IPS DF 6.9 (cell line): ENCODE data around the gene RASAL2.

Experiments
- DNase-seq: peaks from one replicate; pipeline ENCODE4 v3.0.0-alpha.2; 2013; ENCODE audit warnings: low read depth, low spot score
- H3K27ac ChIP-seq: one replicate; pipeline ENCODE4 v1.5.1; 2013; ENCODE audit warnings: low read length, control low read depth
- H3K27me3 ChIP-seq: 2 replicates; pipeline ENCODE4 v1.6.1; 2013; ENCODE audit warnings: mild to moderate bottlenecking, low read length; ENCODE audit not compliant: control insufficient read depth, insufficient read depth
- H3K36me3 ChIP-seq: 2 replicates; pipeline ENCODE4 v1.6.1; 2013; ENCODE audit warnings: low read length; ENCODE audit not compliant: control insufficient read depth, insufficient read depth
- H3K4me1 ChIP-seq: 2 replicates; pipeline ENCODE4 v1.6.1; 2013; ENCODE audit warnings: low read length; ENCODE audit not compliant: control insufficient read depth, insufficient read depth
- H3K4me3 ChIP-seq: 2 replicates; pipeline ENCODE4 v1.5.1; 2013; ENCODE audit warnings: mild to moderate bottlenecking, low read length
- H3K9me3 ChIP-seq: 2 replicates; pipeline ENCODE4 v1.6.1; 2013; ENCODE audit warnings: low read length, inconsistent platforms; ENCODE audit not compliant: control insufficient read depth, insufficient read depth
- WGBS: extraction: QIAGEN DNeasy Blood & Tissue Kit; methylation state at CpG from one replicate; pipeline ENCODE4 v1.1.7; 2013; ENCODE audit warnings: mixed read lengths, missing lambda C conversion rate; ENCODE audit not compliant: insufficient read length, insufficient coverage; 5-methylcytosine and 5-hydroxymethylcytosine counted together

The RASAL2 gene

GRCh38 chr1:178418284-178418955, 324.5 kb downstream of the RASAL2 start:
- no peaks in the 10 kb centered on the region for H3K27me3 ChIP-seq
- H3K36me3 ChIP-seq, result no peaks in the 10 kb centered on the region
- no peaks in the 10 kb centered on the region for H3K4me1 ChIP-seq
- no CpG with 5 or more reads among the region's 1 CpG for WGBS
- no peak overlapping the region for H3K4me3 ChIP-seq
- H3K9me3 ChIP-seq, result no peaks in the 10 kb centered on the region
- DNase-seq, result no peak
- no peak overlapping the region for H3K27ac ChIP-seq

- Histone ChIP-seq H3K4me1 (no peaks in the 10 kb centered on the region), H3K4me3 (no peak overlapping the region), H3K27ac (no peak overlapping the region), H3K9me3 (no peaks in the 10 kb centered on the region), H3K36me3 (no peaks in the 10 kb centered on the region), H3K27me3 (no peaks in the 10 kb centered on the region)
- no CpG with 5 or more reads among the region's 1 CpG for WGBS
- no peak for DNase-seq
Observed at GRCh38 chr1:178434360-178434759, 340.5 kb downstream of the RASAL2 start.

- Histone ChIP-seq H3K27me3 (no peaks in the 10 kb centered on the region), H3K27ac (no peak overlapping the region), H3K4me1 (no peaks in the 10 kb centered on the region), H3K9me3 (no peaks in the 10 kb centered on the region), H3K36me3 (no peaks in the 10 kb centered on the region), H3K4me3 (no peak overlapping the region)
- DNase-seq, result no peak
Observed at GRCh38 chr1:178434899-178435435, 341.1 kb downstream of the RASAL2 start.

GRCh38 chr1:178436899-178437298, 343.0 kb downstream of the RASAL2 start:
- H3K36me3 ChIP-seq, result no peaks in the 10 kb centered on the region
- no peak for DNase-seq
- no peak overlapping the region for H3K4me3 ChIP-seq
- no peak overlapping the region for H3K27ac ChIP-seq
- H3K27me3 ChIP-seq, result no peaks in the 10 kb centered on the region
- no peaks in the 10 kb centered on the region for H3K4me1 ChIP-seq
- WGBS, result no CpG with 5 or more reads among the region's 2 CpGs
- no peaks in the 10 kb centered on the region for H3K9me3 ChIP-seq

- WGBS, result no CpG with 5 or more reads among the region's 2 CpGs
- no peak overlapping the region for H3K4me3 ChIP-seq
Observed at GRCh38 chr1:178438432-178438831, 344.5 kb downstream of the RASAL2 start.

GRCh38 chr1:178442925-178443324, 349.0 kb downstream of the RASAL2 start:
- Histone ChIP-seq H3K4me1 (no peaks in the 10 kb centered on the region), H3K36me3 (peaks cover 4% of the 10 kb centered on the region; the same call in 1 of the 2 replicates), H3K27ac (no peak overlapping the region), H3K27me3 (no peaks in the 10 kb centered on the region), H3K9me3 (no peaks in the 10 kb centered on the region), H3K4me3 (no peak overlapping the region)
- no CpG with 5 or more reads among the region's 3 CpGs for whole genome bisulfite sequencing
- DNase-seq, result no peak

More at GRCh38 chr1:178438432-178438831, 344.5 kb downstream of the RASAL2 start:
- Histone ChIP-seq H3K36me3 (peaks cover 4% of the 10 kb centered on the region; the same call in 1 of the 2 replicates), H3K27me3 (no peaks in the 10 kb centered on the region), H3K27ac (no peak overlapping the region), H3K9me3 (no peaks in the 10 kb centered on the region), H3K4me1 (no peaks in the 10 kb centered on the region)
- no peak for DNase-seq

- no peak for DNase-seq
- no peaks in the 10 kb centered on the region for H3K9me3 ChIP-seq
- no peaks in the 10 kb centered on the region for H3K4me1 ChIP-seq
- 0 out of 2 replicates have a peak, but pooled peaks cover 2% of the 10 kb centered on the region for H3K36me3 ChIP-seq
- no peaks in the 10 kb centered on the region for H3K27me3 ChIP-seq
- no peak overlapping the region for H3K4me3 ChIP-seq
- 100% methylated on average over 1 of the region's 6 CpGs for WGBS
- H3K27ac ChIP-seq, result no peak overlapping the region
Observed at GRCh38 chr1:178450871-178451270, 357.0 kb downstream of the RASAL2 start.

GRCh38 chr1:178451529-178451928, 357.6 kb downstream of the RASAL2 start:
- H3K36me3 ChIP-seq, result 0 out of 2 replicates have a peak, but pooled peaks cover 2% of the 10 kb centered on the region
- H3K27ac ChIP-seq, result no peak overlapping the region
- H3K4me1 ChIP-seq, result no peaks in the 10 kb centered on the region
- H3K9me3 ChIP-seq, result no peaks in the 10 kb centered on the region
- no peak overlapping the region for H3K4me3 ChIP-seq
- DNase-seq, result no peak
- H3K27me3 ChIP-seq, result no peaks in the 10 kb centered on the region
- no CpG with 5 or more reads among the region's 3 CpGs for WGBS

GRCh38 chr1:178452013-178452412, 358.1 kb downstream of the RASAL2 start:
- DNase-seq, result no peak
- no peak overlapping the region for H3K4me3 ChIP-seq
- H3K36me3 ChIP-seq, result 0 out of 2 replicates have a peak, but pooled peaks cover 2% of the 10 kb centered on the region
- WGBS, result no CpG with 5 or more reads among the region's 3 CpGs
- no peaks in the 10 kb centered on the region for H3K4me1 ChIP-seq
- no peaks in the 10 kb centered on the region for H3K9me3 ChIP-seq
- H3K27me3 ChIP-seq, result no peaks in the 10 kb centered on the region
- H3K27ac ChIP-seq, result no peak overlapping the region

- H3K36me3 ChIP-seq, result peaks cover 8% of the 10 kb centered on the region; the same call in 1 of the 2 replicates
- WGBS, result no CpG with 5 or more reads among the region's 13 CpGs
- H3K4me1 ChIP-seq, result no peaks in the 10 kb centered on the region; the same call in 1 of the 2 replicates
- no peak for DNase-seq
- H3K27me3 ChIP-seq, result no peaks in the 10 kb centered on the region
- H3K9me3 ChIP-seq, result no peaks in the 10 kb centered on the region
- no peak overlapping the region for H3K4me3 ChIP-seq
- no peak overlapping the region for H3K27ac ChIP-seq
Observed at GRCh38 chr1:178456472-178456871, 362.6 kb downstream of the RASAL2 start.

- no peak overlapping the region for H3K27ac ChIP-seq
- H3K9me3 ChIP-seq, result no peaks in the 10 kb centered on the region
- H3K4me1 ChIP-seq, result no peaks in the 10 kb centered on the region; the same call in 1 of the 2 replicates
- DNase-seq, result no peak
- no peak overlapping the region for H3K4me3 ChIP-seq
- no CpG with 5 or more reads among the region's 5 CpGs for WGBS
- H3K36me3 ChIP-seq, result peaks cover 6% of the 10 kb centered on the region; the same call in 1 of the 2 replicates
- no peaks in the 10 kb centered on the region for H3K27me3 ChIP-seq
Observed at GRCh38 chr1:178457651-178458050, 363.7 kb downstream of the RASAL2 start.
